Activated T-cell treated with anti-CD3 and anti-CD28 coated beads, Interleukin-2, amount 50 U/mL, for 24 hours (primary cell): ENCODE measurements around the gene ISL1.

ENCODE experiments used
- DNase-seq: peaks from one replicate; pipeline ENCODE4 v3.0.0-alpha.2; 2020
- H3K27ac Mint-ChIP-seq: 2 replicates; pipeline ENCODE4 v1.8.0; 2020; ENCODE audit warnings: mild to moderate bottlenecking, mixed read lengths
- H3K27me3 Mint-ChIP-seq: 2 replicates; pipeline ENCODE4 v1.8.0; 2020; ENCODE audit warnings: mixed read lengths
- H3K36me3 Mint-ChIP-seq: 2 replicates; pipeline ENCODE4 v1.8.0; 2020; ENCODE audit warnings: low read depth, mixed read lengths
- H3K4me1 Mint-ChIP-seq: 2 replicates; pipeline ENCODE4 v1.8.0; 2020; ENCODE audit warnings: low read depth, mixed read lengths
- H3K4me3 Mint-ChIP-seq: 2 replicates; pipeline ENCODE4 v1.8.0; 2020; ENCODE audit warnings: mild to moderate bottlenecking, moderate library complexity, mixed read lengths
- H3K9me3 Mint-ChIP-seq: 2 replicates; pipeline ENCODE4 v1.8.0; 2020; ENCODE audit warnings: mixed read lengths

The ISL1 gene

DNA sequence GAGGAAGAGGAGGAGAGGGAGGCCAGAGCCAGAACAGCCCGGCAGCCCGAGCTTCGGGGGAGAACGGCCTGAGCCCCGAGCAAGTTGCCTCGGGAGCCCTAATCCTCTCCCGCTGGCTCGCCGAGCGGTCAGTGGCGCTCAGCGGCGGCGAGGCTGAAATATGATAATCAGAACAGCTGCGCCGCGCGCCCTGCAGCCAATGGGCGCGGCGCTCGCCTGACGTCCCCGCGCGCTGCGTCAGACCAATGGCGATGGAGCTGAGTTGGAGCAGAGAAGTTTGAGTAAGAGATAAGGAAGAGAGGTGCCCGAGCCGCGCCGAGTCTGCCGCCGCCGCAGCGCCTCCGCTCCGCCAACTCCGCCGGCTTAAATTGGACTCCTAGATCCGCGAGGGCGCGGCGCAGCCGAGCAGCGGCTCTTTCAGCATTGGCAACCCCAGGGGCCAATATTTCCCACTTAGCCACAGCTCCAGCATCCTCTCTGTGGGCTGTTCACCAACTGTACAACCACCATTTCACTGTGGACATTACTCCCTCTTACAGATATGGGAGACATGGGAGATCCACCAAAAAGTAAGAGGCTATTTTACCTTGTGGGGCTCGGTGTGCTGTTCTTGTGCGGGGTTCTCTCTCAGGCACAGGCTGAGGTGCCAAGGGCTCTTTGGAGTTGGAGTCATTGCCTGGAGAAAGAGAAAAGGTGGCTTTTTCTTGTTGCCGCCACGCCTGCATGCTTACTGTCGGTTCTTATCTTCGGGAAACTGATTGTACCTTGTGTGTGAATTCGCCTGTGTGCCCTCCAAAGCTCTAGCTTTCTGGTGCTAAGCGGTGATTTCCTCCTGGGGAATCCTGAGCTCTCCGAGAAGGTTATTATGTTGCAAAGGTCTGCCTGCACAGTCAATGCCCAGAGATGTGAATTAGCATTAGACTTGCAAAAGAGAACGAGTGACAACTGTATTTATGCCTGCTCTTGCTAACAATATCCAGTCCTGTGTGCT lies at the start of gene ISL1:
Gene ISL1 (plus strand): TSS at position 318 of the 991 bp plus-strand sequence. CDS start 224 bp downstream, at position 542.
- DNase-seq: no peak
- Mint-ChIP-seq H3K27ac (peak within 1 kb of the TSS; percentile 37), H3K4me1 (peaks cover 11% of the 10 kb centered on the region), H3K36me3 (no peaks in the 10 kb centered on the region), H3K4me3 (peak within 1 kb of the TSS; percentile 27), H3K9me3 (no peaks in the 10 kb centered on the region), H3K27me3 (peaks cover 99% of the 10 kb centered on the region)

DNA sequence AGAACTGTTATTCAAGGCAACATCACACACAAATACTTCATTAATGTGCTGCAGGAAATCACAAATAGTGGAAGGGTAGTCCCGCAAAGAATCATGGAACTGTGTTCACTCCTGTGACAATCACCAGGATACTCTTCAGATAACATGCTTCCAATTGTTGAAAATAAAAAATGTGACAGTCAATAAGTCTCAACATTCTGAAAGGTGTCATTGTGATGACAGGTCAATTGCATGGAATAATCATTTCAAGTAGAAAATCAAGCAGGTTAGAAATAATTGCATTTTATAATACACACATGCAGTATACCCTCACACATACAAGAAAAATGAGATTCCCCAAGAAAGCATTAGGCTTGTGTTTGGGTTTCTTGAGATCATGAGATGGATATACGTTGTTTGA lies 46.4 kb upstream of the ISL1 start:
- Mint-ChIP-seq H3K36me3 (no peaks in the 10 kb centered on the region), H3K27ac (no peak overlapping the region), H3K9me3 (peaks cover 11% of the 10 kb centered on the region), H3K4me1 (no peaks in the 10 kb centered on the region), H3K27me3 (no peaks in the 10 kb centered on the region), H3K4me3 (no peak overlapping the region)
- no peak for DNase-seq

DNA sequence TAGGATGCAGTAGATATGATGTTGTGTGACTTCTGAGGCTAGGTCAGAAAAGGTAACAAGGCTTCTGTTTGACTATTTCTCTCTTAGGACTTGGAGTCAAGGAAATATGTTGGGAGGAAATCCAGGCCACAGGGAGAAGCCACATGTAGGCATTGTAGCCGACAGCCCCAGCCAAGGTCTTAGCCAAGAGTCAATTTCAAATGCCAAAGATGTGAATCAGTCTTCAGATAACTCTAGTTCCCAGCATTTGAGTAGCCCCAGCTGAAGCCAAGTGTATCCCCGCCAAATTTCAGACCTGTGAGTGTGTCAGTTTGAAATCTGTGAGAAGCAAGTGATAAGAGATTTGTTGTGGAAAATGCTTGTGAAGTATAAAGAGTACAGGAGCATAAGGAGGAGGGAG lies 38.1 kb upstream of the ISL1 start:
- H3K36me3 Mint-ChIP-seq: no peaks in the 10 kb centered on the region
- H3K4me3 Mint-ChIP-seq: no peak overlapping the region
- H3K27me3 Mint-ChIP-seq: no peaks in the 10 kb centered on the region
- no peaks in the 10 kb centered on the region for H3K4me1 Mint-ChIP-seq
- DNase-seq: no peak
- H3K27ac Mint-ChIP-seq: no peak overlapping the region
- H3K9me3 Mint-ChIP-seq: peaks cover 17% of the 10 kb centered on the region

GRCh38 chr5:51347157-51347556 lies 36.1 kb upstream of the ISL1 start:
- Mint-ChIP-seq H3K27me3 (no peaks in the 10 kb centered on the region), H3K27ac (no peak overlapping the region), H3K4me1 (no peaks in the 10 kb centered on the region), H3K36me3 (no peaks in the 10 kb centered on the region), H3K4me3 (no peak overlapping the region), H3K9me3 (peaks cover 11% of the 10 kb centered on the region)
- no peak for DNase-seq

- Mint-ChIP-seq H3K27ac (no peak overlapping the region), H3K9me3 (peaks cover 11% of the 10 kb centered on the region), H3K4me3 (no peak overlapping the region), H3K27me3 (no peaks in the 10 kb centered on the region), H3K36me3 (no peaks in the 10 kb centered on the region), H3K4me1 (no peaks in the 10 kb centered on the region)
- DNase-seq: no peak
Observed at GRCh38 chr5:51347704-51348103, 35.5 kb upstream of the ISL1 start.

DNA sequence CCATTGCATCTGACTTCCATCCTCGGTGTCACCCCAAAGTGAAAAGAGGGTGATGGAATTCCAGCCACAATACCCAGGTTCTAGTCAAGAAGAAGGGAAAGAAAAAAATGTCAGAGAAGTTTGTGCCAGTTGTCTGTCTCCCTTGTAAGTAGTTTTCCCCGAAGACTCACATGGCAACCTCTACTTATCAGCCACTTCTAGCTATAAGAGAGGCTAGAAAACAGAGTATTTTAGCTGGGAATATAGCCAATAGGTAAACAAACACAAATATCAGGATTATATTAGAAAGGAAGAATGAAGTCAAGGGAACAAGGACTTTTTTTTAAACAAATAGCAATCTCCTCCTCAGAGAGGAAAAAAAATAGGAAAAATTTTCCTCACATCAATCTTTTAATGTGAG lies 12.2 kb upstream of the ISL1 start:
- Mint-ChIP-seq H3K4me3 (no peak overlapping the region), H3K4me1 (no peaks in the 10 kb centered on the region), H3K27ac (no peak overlapping the region), H3K27me3 (peaks cover 11% of the 10 kb centered on the region), H3K9me3 (peaks cover 8% of the 10 kb centered on the region), H3K36me3 (no peaks in the 10 kb centered on the region)
- DNase-seq: no peak

DNA sequence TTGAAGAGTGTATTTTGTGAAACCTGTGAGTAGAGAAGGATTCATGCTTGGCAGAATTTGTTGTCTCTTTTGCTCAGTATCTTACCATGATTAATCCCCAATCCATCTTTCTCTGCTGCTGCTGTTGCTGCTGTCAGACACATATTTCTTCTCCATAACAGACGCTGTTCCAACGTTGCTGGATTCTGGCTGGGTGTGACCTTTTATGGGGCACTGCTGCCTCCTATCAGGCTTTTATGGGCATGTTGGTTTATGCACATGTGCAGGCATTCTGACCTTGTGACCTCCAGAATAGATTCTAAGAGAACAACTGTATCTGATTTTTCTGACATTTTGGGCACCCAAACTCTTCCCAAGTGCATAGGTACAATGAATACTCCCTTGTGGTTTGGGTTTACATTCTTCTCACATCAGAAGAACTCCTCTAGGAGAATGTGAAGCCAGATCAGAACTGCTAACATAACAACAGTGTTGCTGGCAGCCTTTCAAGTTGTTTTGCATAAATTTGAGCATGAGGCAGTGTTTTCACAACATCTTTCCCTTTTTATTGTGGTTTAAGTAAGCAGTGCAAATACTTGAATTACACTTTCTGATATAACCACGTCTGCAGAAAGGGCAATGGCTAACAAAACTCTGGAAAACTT lies 9.2 kb upstream of the ISL1 start:
- peaks cover 7% of the 10 kb centered on the region for H3K4me1 Mint-ChIP-seq
- DNase-seq: no peak

DNA sequence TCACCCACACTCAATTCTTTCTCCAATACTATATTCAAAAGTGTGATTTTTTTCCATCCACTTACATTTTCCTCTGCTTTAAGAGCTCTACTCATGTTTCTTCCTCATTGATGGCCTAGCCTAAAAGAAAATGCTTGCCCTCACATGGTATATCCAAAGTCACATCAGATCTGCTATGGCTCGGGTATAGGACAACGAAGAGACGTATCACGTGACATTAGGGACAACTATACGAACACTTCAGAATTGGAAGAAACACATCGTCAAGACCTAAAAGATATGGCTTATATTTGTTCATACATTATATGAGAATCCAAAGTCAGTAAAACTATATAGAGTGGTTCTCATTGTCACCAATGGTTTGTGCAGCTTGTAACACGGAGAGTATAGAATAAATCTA lies 8.2 kb upstream of the ISL1 start:
- Mint-ChIP-seq H3K27ac (no peak overlapping the region), H3K9me3 (peaks cover 11% of the 10 kb centered on the region), H3K36me3 (no peaks in the 10 kb centered on the region), H3K4me3 (no peak overlapping the region), H3K4me1 (peaks cover 8% of the 10 kb centered on the region), H3K27me3 (peaks cover 48% of the 10 kb centered on the region)
- DNase-seq: no peak

More for the DNA sequence above, 9.2 kb upstream of the ISL1 start:
- H3K4me3 Mint-ChIP-seq: no peak overlapping the region
- no peaks in the 10 kb centered on the region for H3K36me3 Mint-ChIP-seq
- H3K27me3 Mint-ChIP-seq: peaks cover 37% of the 10 kb centered on the region
- H3K27ac Mint-ChIP-seq: no peak overlapping the region
- H3K9me3 Mint-ChIP-seq: peaks cover 11% of the 10 kb centered on the region

GRCh38 chr5:51376509-51376908 lies 6.7 kb upstream of the ISL1 start:
- Mint-ChIP-seq H3K27me3 (peaks cover 62% of the 10 kb centered on the region), H3K27ac (no peak overlapping the region), H3K36me3 (no peaks in the 10 kb centered on the region), H3K4me1 (peaks cover 8% of the 10 kb centered on the region), H3K4me3 (no peak overlapping the region), H3K9me3 (peaks cover 11% of the 10 kb centered on the region)
- no peak for DNase-seq

DNA sequence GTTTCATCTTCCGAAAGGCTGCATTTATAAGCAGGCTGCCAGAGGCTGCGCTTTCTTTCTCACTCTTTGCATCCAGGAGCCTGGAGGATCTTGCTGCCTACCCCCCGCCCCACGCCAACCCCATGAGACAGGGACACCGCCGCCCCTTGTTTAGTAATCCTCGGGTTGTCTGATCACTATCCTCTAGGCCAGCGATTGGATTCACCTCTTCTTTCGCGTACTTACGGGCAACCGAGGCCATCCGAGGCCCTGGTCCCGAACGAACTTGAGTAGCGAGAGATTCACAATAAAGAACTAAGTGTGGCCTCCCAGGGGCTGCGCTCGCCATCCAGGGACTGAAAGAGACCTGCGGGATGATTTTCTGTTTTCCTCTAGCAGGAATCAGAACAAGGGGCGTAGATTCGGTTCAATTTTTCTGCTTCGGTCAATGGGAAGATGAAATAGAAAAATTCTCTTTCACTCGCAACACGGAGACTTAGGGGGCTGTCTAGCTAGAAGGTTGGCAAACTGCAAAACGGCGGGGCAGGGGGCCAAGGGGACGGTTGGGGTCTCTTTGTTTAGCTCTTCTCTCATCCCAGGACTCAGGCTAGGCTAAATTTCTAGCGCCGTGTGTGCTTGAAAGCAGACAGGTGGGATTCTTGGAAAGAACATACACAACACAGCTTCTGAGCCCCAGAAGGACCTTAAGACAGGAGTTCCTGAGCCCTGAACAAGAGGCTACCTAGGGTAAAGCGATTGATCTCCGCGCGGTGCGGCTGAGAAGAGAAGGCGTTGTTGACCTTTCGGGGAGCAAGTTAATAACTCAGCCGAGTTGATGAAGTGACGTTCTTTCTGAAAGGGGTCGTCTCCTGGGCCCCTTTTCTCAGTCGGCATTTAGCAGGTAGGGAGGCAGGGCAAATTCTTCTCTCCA lies 5.8 kb upstream of the ISL1 start:
- Mint-ChIP-seq H3K9me3 (peaks cover 11% of the 10 kb centered on the region), H3K4me1 (peaks cover 11% of the 10 kb centered on the region), H3K27me3 (peaks cover 71% of the 10 kb centered on the region), H3K4me3 (no peak overlapping the region), H3K36me3 (no peaks in the 10 kb centered on the region), H3K27ac (no peak overlapping the region)
- no peak for DNase-seq

GRCh38 chr5:51378061-51378409 lies 5.2 kb upstream of the ISL1 start:
- Mint-ChIP-seq H3K4me3 (no peak overlapping the region), H3K4me1 (peaks cover 11% of the 10 kb centered on the region), H3K36me3 (no peaks in the 10 kb centered on the region), H3K27ac (no peak overlapping the region), H3K9me3 (peaks cover 11% of the 10 kb centered on the region), H3K27me3 (peaks cover 77% of the 10 kb centered on the region)
- no peak for DNase-seq

GRCh38 chr5:51378448-51379330 lies 4.6 kb upstream of the ISL1 start:
- H3K27me3 Mint-ChIP-seq: peaks cover 84% of the 10 kb centered on the region
- peaks cover 12% of the 10 kb centered on the region for H3K4me1 Mint-ChIP-seq
- no peak for DNase-seq
- peaks cover 11% of the 10 kb centered on the region for H3K9me3 Mint-ChIP-seq
- no peak overlapping the region for H3K4me3 Mint-ChIP-seq
- H3K36me3 Mint-ChIP-seq: no peaks in the 10 kb centered on the region
- no peak overlapping the region for H3K27ac Mint-ChIP-seq

- H3K27me3 Mint-ChIP-seq: peaks cover 90% of the 10 kb centered on the region
Observed at GRCh38 chr5:51379331-51379700, 3.9 kb upstream of the ISL1 start.

More at GRCh38 chr5:51379331-51379700, 3.9 kb upstream of the ISL1 start:
- H3K9me3 Mint-ChIP-seq: peaks cover 11% of the 10 kb centered on the region
- H3K4me3 Mint-ChIP-seq: no peak overlapping the region
- H3K36me3 Mint-ChIP-seq: no peaks in the 10 kb centered on the region
- H3K4me1 Mint-ChIP-seq: peaks cover 12% of the 10 kb centered on the region
- no peak overlapping the region for H3K27ac Mint-ChIP-seq
- no peak for DNase-seq
